Liver (tissue), 9 donors: Measurements from ENCODE around the gene LMOD3. TPM values are rescaled to one million over a fixed set of nuclear protein-coding genes. Genes with fewer than 3 reads are reported as not detected.
A peak's percentile ranks its signal among the peaks of the same experiment; 100 is the strongest.

Experiments used
- DNase-seq: peaks from one replicate; pipeline ENCODE4 v3.0.0-alpha.2; 2017; ENCODE audit warnings: low spot score
- H3K27ac ChIP-seq, 2 donors: one replicate each; pipeline ENCODE4 v1.7.0; 2013; ENCODE audit warnings: inconsistent platforms in 2 of 2, low read length in 2 of 2, control low read depth in 1 of 2, low read depth in 1 of 2, mild to moderate bottlenecking in 1 of 2
- H3K27me3 ChIP-seq, 4 donors: one replicate each; pipeline versions ENCODE4 v1.6.1 to v1.7.0; 2013; ENCODE audit warnings: low read length in 3 of 4, inconsistent platforms in 1 of 4, mild to moderate bottlenecking in 1 of 4, moderate library complexity in 1 of 4; ENCODE audit not compliant: control insufficient read depth in 4 of 4, insufficient read depth in 4 of 4
- H3K36me3 ChIP-seq, 4 donors: one replicate each; pipeline versions ENCODE4 v1.6.1 to v1.7.0; 2013; ENCODE audit warnings: low read length in 3 of 4, mild to moderate bottlenecking in 3 of 4, low read depth in 1 of 4, moderate library complexity in 1 of 4; ENCODE audit not compliant: control insufficient read depth in 4 of 4, insufficient read depth in 3 of 4
- H3K4me1 ChIP-seq, 4 donors: one replicate each; pipeline versions ENCODE4 v1.6.1 to v1.7.0; 2013; ENCODE audit warnings: low read length in 3 of 4, mild to moderate bottlenecking in 3 of 4, moderate library complexity in 1 of 4; ENCODE audit not compliant: control insufficient read depth in 4 of 4, insufficient read depth in 4 of 4
- H3K4me3 ChIP-seq, 3 donors: one replicate each; pipeline versions ENCODE4 v1.6.1 to v1.7.0; 2013; ENCODE audit warnings: low read length in 3 of 3, control low read depth in 1 of 3, low read depth in 1 of 3, mild to moderate bottlenecking in 1 of 3
- H3K9ac ChIP-seq, 2 donors: one replicate each; pipeline ENCODE4 v1.7.0; 2013; ENCODE audit warnings: low read length in 2 of 2, mild to moderate bottlenecking in 2 of 2, moderate library complexity in 2 of 2, control low read depth in 1 of 2, low read depth in 1 of 2
- H3K9me3 ChIP-seq, 4 donors: one replicate each; pipeline versions ENCODE4 v1.6.1 to v1.7.0; 2013; ENCODE audit warnings: low read length in 3 of 4; ENCODE audit not compliant: control insufficient read depth in 4 of 4
- EGR1 ChIP-seq, 2 donors: IDR thresholded peaks; 2 replicates each; pipeline ENCODE4 v1.6.1; 2016 to 2018; ENCODE audit warnings: antibody characterized with exemption in 2 of 2, low read depth in 2 of 2
- FOXA1 ChIP-seq: IDR thresholded peaks from 2 replicates; pipeline ENCODE4 v1.6.1; 2016; ENCODE audit warnings: antibody characterized with exemption
- FOXA2 ChIP-seq: IDR thresholded peaks from 2 replicates; pipeline ENCODE4 v1.6.1; 2016; ENCODE audit warnings: antibody characterized with exemption
- GABPA ChIP-seq, 2 donors: IDR thresholded peaks in 1 of 2; conservative IDR thresholded peaks in 1 of 2; 2 replicates each; pipeline ENCODE4 v1.6.1; 2016; ENCODE audit warnings: antibody characterized with exemption in 2 of 2, mild to moderate bottlenecking in 1 of 2, moderate library complexity in 1 of 2
- HNF4A ChIP-seq, 2 donors: conservative IDR thresholded peaks; 2 replicates each; pipeline ENCODE4 v1.6.1; 2016; ENCODE audit warnings: antibody characterized with exemption in 2 of 2, mild to moderate bottlenecking in 2 of 2
- HNF4G ChIP-seq: IDR thresholded peaks from 2 replicates; pipeline ENCODE4 v1.6.1; 2016; ENCODE audit warnings: antibody characterized with exemption
- JUND ChIP-seq, 2 donors: IDR thresholded peaks; 2 replicates each; pipeline ENCODE4 v1.6.1; 2016; ENCODE audit warnings: antibody characterized with exemption in 2 of 2
- NR2F2 ChIP-seq: IDR thresholded peaks from 2 replicates; pipeline ENCODE4 v1.6.1; 2016; ENCODE audit warnings: antibody characterized with exemption
- RAD21 ChIP-seq, 2 donors: IDR thresholded peaks; 2 replicates each; pipeline ENCODE4 v1.6.1; 2016; ENCODE audit warnings: antibody characterized with exemption in 2 of 2, mild to moderate bottlenecking in 2 of 2
- RXRA ChIP-seq, 2 donors: IDR thresholded peaks; 2 replicates each; pipeline ENCODE4 v1.6.1; 2017 to 2018; ENCODE audit warnings: antibody characterized with exemption in 2 of 2, mild to moderate bottlenecking in 1 of 2
- SP1 ChIP-seq: IDR thresholded peaks from 2 replicates; pipeline ENCODE4 v1.6.1; 2018; ENCODE audit warnings: antibody characterized with exemption, mild to moderate bottlenecking
- TAF1 ChIP-seq: conservative IDR thresholded peaks from 2 replicates; pipeline ENCODE4 v1.6.1; 2016; ENCODE audit warnings: antibody characterized with exemption, mild to moderate bottlenecking
- YY1 ChIP-seq: IDR thresholded peaks from 2 replicates; pipeline ENCODE4 v1.6.1; 2016; ENCODE audit warnings: antibody characterized with exemption, mild to moderate bottlenecking
- WGBS: extraction: QIAGEN DNeasy Blood & Tissue Kit; methylation state at CpG from one replicate; pipeline ENCODE4 v1.1.7; 2013; 5-methylcytosine and 5-hydroxymethylcytosine counted together
- polyA plus RNA-seq, 2 donors: library from polyadenylated mRNA; stranded (reverse) in 1 of 2; unstranded in 1 of 2; fragments of 200-250 nt in 1 of 2; fragments of >200 nt in 1 of 2; fragmentation: Nextera tagmentation in 1 of 2; extraction: Ambion mirVana in 1 of 2; gene quantifications; one replicate each; pipeline versions ENCODE4 v1.2.1 to v1.2.3, GENCODE V29; 2013 to 2015
- total RNA-seq, 2 donors: library from RNA; depleted of rRNA; stranded (reverse); fragments of >200 nt; gene quantifications; one replicate each; pipeline ENCODE4 v1.2.3, GENCODE V29; 2014
- TF ChIP-seq, protein P1 (sequence below): fragments of 150-350 bp; IDR thresholded peaks from 2 replicates; pipeline ENCODE4 v1.5.1; 2017; ENCODE audit warnings: improper control_type of control experiment, low read depth, low read length; ENCODE audit not compliant: missing input control
- TF ChIP-seq, protein P2 (sequence below): IDR thresholded peaks from 2 replicates; pipeline ENCODE4 v1.6.1; 2016; ENCODE audit warnings: antibody characterized with exemption
- TF ChIP-seq, protein P3 (sequence below): IDR thresholded peaks from 2 replicates; pipeline ENCODE4 v1.6.1; 2016; ENCODE audit warnings: antibody characterized with exemption
- TF ChIP-seq, protein P4 (sequence below): IDR thresholded peaks from 2 replicates; pipeline ENCODE4 v1.6.1; 2016; ENCODE audit warnings: antibody characterized with exemption
- TF ChIP-seq, protein P5 (sequence below): IDR thresholded peaks from 2 replicates; pipeline ENCODE4 v1.6.1; 2016; ENCODE audit warnings: antibody characterized with exemption, mild to moderate bottlenecking
- donor health status: healthy.
- donor health status: healthy.
- donor health status: healthy.
- donor health status: healthy.
- donor health status: healthy.

LMOD3 gene
- total and polyA plus RNA-seq, 4 donors: 0.02 to 0.04 TPM; not detected in 2

DNA sequence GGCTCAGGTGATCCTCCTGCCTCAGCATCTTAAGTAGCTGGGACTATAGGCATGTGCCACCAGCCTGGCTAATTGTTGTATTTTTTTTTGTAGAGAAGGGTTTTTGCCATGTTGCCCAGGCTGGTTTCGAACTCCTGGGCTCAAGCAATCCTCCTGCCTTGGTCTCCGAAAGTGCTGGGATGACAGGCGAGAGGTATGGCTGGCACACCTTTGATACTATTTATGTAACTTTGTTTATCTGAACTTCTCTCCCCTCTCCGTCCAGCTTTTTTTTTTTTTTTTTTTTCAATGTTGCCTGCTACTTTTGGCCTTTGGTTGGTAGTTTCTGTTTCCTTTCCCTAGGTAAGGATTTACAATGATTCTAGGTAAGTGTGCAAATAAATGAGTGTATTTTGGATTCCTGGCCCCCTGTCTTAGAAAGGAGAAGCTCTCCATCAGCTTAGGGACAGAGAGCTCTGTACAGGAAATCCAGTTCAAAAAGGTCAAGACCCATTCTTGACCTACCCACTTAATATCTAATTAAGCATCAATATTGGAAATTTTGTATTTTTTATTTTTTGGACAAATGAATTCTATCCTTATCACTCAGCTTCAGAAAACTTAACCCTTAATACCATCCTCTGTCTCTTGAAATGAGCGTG is 30.9 kb downstream of the LMOD3 start:
- Histone ChIP-seq H3K27me3 (no peaks in the 10 kb centered on the region), H3K9me3 (no peaks in the 10 kb centered on the region), H3K4me3 (no peak overlapping the region), H3K27ac (peak overlapping the region; percentile 66 to 81), H3K9ac (peak overlapping the region in 1 of 2 donors; percentile 49), H3K4me1 (peaks cover 5 to 30% (median 27%) of the 10 kb centered on the region in 4 donors), H3K36me3 (no peaks in the 10 kb centered on the region)
- 43% methylated on average over 5 of the region's 5 CpGs for WGBS
- TF ChIP-seq GABPA (IDR thresholded peaks at IDR 0.05 in 1 of 2, conservative IDR thresholded peaks at IDR 0.05 in 1 of 2) (peak in 1 of 2 donors; percentile 23), FOXA1 (no peak), RAD21 (IDR thresholded peaks at IDR 0.05) (no peak), NR2F2 (peak; percentile 80), FOXA2 (no peak)
- TF ChIP-seq, protein P1, sequence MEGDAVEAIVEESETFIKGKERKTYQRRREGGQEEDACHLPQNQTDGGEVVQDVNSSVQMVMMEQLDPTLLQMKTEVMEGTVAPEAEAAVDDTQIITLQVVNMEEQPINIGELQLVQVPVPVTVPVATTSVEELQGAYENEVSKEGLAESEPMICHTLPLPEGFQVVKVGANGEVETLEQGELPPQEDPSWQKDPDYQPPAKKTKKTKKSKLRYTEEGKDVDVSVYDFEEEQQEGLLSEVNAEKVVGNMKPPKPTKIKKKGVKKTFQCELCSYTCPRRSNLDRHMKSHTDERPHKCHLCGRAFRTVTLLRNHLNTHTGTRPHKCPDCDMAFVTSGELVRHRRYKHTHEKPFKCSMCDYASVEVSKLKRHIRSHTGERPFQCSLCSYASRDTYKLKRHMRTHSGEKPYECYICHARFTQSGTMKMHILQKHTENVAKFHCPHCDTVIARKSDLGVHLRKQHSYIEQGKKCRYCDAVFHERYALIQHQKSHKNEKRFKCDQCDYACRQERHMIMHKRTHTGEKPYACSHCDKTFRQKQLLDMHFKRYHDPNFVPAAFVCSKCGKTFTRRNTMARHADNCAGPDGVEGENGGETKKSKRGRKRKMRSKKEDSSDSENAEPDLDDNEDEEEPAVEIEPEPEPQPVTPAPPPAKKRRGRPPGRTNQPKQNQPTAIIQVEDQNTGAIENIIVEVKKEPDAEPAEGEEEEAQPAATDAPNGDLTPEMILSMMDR: no peak
- TF ChIP-seq, protein P2, sequence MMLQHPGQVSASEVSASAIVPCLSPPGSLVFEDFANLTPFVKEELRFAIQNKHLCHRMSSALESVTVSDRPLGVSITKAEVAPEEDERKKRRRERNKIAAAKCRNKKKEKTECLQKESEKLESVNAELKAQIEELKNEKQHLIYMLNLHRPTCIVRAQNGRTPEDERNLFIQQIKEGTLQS: no peak
- TF ChIP-seq, protein P3, sequence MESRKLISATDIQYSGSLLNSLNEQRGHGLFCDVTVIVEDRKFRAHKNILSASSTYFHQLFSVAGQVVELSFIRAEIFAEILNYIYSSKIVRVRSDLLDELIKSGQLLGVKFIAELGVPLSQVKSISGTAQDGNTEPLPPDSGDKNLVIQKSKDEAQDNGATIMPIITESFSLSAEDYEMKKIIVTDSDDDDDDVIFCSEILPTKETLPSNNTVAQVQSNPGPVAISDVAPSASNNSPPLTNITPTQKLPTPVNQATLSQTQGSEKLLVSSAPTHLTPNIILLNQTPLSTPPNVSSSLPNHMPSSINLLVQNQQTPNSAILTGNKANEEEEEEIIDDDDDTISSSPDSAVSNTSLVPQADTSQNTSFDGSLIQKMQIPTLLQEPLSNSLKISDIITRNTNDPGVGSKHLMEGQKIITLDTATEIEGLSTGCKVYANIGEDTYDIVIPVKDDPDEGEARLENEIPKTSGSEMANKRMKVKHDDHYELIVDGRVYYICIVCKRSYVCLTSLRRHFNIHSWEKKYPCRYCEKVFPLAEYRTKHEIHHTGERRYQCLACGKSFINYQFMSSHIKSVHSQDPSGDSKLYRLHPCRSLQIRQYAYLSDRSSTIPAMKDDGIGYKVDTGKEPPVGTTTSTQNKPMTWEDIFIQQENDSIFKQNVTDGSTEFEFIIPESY: no peak
- DNase-seq: no peak

DNA sequence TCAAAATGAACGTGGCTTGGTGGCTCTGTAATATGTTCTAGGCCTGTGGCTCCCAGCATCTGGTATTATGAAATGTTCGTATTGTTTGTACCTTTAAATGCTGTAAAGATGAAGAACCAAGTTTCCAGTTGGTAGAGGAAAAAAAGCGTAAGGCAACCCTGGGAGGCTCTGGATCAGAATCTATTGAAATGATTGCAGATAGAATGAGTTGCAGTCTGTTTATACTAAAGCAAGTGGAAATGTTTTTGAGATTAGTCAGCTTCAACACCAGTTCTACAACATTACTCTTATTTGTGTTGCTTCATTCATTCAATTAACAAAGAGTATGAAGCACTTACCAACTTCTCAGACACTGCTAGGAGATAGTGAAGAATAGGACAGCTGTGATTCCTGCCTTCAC is 32.4 kb downstream of the LMOD3 start:
- no peak for TF ChIP-seq HNF4G
- no peak for TF ChIP-seq FOXA1
- TF ChIP-seq, protein P1: no peak
- TF ChIP-seq RXRA (IDR thresholded peaks at IDR 0.05): no peak
- TF ChIP-seq, protein P3: no peak
- no peak for TF ChIP-seq SP1
- TF ChIP-seq GABPA (IDR thresholded peaks at IDR 0.05 in 1 of 2, conservative IDR thresholded peaks at IDR 0.05 in 1 of 2): no peak
- no peak for TF ChIP-seq YY1
- TF ChIP-seq TAF1: no peak
- TF ChIP-seq JUND (IDR thresholded peaks at IDR 0.05): no peak
- TF ChIP-seq FOXA2: no peak
- TF ChIP-seq, protein P4, sequence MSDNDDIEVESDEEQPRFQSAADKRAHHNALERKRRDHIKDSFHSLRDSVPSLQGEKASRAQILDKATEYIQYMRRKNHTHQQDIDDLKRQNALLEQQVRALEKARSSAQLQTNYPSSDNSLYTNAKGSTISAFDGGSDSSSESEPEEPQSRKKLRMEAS: no peak
- TF ChIP-seq RAD21 (IDR thresholded peaks at IDR 0.05): no peak
- TF ChIP-seq HNF4A (conservative IDR thresholded peaks at IDR 0.05): no peak
- TF ChIP-seq, protein P5, sequence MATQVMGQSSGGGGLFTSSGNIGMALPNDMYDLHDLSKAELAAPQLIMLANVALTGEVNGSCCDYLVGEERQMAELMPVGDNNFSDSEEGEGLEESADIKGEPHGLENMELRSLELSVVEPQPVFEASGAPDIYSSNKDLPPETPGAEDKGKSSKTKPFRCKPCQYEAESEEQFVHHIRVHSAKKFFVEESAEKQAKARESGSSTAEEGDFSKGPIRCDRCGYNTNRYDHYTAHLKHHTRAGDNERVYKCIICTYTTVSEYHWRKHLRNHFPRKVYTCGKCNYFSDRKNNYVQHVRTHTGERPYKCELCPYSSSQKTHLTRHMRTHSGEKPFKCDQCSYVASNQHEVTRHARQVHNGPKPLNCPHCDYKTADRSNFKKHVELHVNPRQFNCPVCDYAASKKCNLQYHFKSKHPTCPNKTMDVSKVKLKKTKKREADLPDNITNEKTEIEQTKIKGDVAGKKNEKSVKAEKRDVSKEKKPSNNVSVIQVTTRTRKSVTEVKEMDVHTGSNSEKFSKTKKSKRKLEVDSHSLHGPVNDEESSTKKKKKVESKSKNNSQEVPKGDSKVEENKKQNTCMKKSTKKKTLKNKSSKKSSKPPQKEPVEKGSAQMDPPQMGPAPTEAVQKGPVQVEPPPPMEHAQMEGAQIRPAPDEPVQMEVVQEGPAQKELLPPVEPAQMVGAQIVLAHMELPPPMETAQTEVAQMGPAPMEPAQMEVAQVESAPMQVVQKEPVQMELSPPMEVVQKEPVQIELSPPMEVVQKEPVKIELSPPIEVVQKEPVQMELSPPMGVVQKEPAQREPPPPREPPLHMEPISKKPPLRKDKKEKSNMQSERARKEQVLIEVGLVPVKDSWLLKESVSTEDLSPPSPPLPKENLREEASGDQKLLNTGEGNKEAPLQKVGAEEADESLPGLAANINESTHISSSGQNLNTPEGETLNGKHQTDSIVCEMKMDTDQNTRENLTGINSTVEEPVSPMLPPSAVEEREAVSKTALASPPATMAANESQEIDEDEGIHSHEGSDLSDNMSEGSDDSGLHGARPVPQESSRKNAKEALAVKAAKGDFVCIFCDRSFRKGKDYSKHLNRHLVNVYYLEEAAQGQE: no peak
- no peak for TF ChIP-seq EGR1 (IDR thresholded peaks at IDR 0.05; ENCODE audit: low read depth in 2 of 2)
- TF ChIP-seq, protein P2: no peak
- TF ChIP-seq NR2F2: no peak
- H3K9ac ChIP-seq: no peak overlapping the region
- WGBS: 74% methylated on average over 3 of the region's 3 CpGs
- H3K4me1 ChIP-seq: peaks cover 7 to 41% (median 35%) of the 10 kb centered on the region in 4 donors
- H3K27me3 ChIP-seq: no peaks in the 10 kb centered on the region
- no peaks in the 10 kb centered on the region for H3K36me3 ChIP-seq
- no peaks in the 10 kb centered on the region for H3K9me3 ChIP-seq
- DNase-seq: no peak
- no peak overlapping the region for H3K4me3 ChIP-seq
- peak overlapping the region in 1 of 2 donors; percentile 33 for H3K27ac ChIP-seq
